ENCODE results near the gene BBLN.
"Not testable (repeated sequence)": the region's sequence is repeated elsewhere in the genome, so short reads cannot be mapped to it uniquely, and the experiment has no call there.

Gene BBLN

DNA sequence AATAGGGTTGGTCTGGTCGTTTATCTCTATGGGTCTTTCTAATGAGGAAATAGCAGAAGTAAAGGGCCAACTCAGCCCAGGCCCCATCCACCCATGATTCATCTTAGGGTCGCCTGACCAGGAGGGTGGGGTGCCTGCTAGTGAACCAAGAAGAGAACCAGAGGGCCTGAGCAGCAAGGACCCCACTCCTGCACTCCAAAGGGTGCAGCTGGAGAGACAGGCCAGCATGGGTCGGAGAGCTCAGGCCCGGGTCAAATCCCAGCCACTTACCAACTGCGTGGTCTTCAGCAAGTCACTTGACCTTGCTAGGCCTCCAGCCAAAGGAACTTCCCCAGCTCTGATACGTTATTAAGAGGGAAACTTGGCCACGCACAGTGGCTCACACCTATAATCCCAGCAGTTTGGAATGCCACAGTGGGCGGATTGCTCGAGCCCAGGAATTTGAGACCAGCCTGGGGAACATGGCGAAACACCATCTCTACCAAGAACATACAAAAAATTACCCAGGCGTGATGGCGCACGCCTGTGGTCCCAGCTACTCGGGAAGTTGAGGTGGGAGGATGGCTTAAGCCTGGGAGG lies 4.3 kb downstream of the BBLN start:
- DNase-seq = no peak

DNA sequence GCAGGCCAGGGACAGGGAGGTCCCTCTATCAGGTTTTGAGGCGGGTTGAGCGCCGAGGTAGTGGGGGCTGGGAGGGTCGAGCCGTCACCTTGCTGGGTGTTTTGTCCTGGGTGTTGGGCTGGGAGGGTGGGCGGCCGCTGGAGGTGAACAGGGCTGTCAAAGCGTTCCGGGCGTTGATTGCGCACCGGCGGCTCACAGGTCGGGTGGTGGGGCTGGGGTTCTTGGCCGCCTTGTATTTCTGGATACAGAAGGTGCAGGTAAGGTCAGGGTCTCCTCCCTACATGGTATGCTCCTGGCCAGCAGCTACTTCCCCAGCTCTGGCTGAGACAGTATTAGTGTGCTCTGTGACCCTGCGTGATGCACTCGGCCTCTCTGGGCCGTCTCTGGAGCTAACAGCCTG lies 6.1 kb downstream of the BBLN start:
- no peak for DNase-seq

DNA sequence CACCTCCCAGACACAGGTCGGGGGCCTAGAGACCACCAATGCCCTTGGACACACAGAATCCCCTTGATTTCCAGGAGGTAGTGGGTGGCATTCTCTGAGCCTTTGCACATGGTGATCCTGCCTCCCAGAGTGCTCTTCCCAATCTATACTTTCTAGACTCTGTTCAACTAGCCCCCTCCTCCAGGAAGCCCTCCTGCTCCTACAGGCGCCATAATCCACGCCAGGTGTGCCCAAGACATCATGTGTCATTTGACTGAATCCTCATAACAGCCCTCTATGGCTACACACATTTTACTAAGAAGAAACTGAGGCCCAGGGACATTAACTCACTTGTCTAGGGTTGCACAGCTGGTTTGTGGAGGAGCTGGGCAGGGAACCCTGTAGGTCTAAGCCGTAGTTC lies 7.1 kb downstream of the BBLN start:
- DNase-seq = no peak

DNA sequence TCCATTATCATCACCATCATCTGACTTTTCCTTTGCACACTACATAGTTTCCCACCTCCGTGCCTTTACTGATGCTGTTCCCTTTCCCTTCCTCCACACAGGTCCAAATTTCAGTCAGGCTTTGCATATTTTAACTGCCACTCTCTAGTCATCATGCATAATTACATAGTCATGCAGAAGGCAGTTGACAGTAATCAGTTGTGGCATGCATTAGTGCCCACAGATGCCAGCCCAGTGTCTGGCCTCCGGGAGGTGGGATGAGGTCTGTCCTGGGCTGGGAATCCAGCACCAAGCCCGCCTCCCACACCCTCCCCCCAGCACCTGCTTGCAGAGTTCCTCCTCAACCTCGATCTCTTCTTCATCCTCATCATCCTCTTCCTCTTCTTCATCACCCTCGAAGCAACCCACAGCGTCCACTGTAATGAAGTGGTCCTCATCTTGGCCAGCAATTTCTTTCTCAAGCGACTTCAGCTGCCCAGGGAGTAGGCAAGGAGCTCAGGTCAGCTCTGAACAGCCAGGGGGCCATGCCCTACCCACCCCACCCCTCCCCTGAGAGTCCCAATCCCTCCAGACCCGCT lies 8.8 kb downstream of the BBLN start:
- DNase-seq = no peak

DNA sequence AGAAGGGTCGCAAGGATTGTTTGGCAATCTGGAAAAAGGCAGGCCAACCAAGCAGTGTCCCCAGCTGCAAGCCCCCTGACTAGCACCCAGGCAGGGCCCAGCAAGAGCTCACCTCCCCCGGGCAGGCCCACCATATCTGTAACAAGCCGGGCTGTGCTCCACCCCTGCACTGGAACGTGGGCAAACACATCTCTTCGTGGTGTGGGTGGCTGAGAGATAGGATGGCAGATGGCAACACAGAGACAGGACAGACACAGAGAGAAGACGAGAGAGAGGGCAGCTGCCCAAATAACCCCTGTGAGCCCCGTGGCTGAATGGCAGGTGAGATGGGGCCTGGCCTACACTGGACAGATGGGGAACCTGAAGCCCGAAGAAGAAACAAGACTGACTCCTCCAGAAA lies 9.4 kb downstream of the BBLN start:
- no peak for DNase-seq

DNA sequence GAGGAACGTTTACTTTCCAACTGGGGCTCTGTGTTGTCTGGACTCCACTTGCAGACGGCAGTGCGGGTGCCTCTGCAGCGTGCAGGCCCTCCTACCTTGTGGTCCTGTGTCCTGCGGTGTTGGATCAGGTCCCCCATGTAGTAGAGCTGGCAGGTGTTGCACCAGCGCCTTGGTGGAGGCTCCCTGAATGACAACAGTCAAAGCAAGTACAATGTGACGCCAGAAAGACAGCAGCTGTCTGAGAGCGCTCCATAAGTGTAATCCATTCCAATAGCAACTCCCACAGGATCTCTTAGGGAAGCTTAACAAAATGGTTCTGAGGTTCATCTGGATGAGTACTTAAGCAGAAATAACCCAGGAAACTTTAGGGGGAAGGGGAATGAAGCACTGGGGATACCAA lies 9.9 kb downstream of the BBLN start:
- DNase-seq = no peak

DNA sequence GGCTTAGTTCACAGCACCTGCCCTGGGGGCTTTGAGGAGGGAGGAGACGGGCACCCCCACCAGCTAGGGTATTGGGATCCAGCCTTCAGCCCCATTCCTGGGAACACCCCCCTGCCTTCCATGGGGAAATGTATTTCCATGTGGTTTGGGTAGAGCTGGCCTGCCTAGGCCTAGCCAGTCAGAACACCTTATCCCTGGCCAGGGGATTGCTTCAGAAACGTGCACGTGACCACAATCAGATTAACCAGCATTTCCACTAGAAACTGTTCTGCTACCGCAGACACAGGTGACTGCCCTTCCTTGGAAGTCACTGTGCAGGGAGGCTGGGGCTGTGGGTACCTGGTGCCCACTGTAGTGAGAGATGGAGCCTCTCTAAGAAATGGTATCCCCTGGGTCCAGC lies 14.0 kb downstream of the BBLN start:
- no peak for DNase-seq

DNA sequence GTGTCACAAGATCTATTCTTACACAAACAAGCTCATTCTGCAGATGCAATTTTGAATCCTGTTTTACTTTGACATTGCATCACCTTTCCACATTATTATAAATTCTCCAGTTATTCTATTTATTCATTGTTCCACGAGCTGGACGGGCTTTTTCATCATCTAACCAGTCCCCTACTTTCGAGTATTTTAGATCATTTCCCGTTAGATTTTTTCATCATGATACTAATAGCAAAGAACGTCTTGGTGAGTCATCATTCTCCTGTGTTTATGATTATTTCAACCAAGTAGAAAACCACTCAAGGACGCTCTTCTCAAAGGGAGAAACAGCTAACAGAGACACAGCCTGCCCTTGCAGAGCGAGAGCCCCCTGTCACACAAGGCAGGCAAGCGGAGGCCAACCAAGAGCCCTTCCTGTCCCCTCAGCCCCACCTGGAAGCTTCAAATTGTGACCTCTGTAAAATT lies 15.1 kb downstream of the BBLN start:
- DNase-seq = no peak

DNA sequence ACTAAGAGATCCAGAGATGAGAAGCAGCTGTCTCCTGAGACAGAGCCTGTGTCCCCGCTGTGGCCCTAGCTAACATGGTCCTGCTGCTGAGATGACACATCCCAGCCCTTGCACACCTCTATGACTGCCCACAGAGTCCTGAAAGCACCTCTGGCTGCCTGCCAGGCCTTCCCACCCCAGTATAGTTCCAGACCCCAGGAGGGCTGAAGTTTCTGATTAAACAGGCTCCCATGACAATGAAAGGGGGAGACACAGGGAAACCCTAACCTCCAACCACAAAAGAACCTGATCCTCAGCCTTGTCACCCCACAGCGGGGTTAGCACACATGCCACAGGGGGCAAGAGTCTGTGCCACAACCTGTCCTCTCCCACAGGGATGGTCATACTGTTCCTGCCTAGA lies 15.7 kb downstream of the BBLN start:
- no peak for DNase-seq

DNA sequence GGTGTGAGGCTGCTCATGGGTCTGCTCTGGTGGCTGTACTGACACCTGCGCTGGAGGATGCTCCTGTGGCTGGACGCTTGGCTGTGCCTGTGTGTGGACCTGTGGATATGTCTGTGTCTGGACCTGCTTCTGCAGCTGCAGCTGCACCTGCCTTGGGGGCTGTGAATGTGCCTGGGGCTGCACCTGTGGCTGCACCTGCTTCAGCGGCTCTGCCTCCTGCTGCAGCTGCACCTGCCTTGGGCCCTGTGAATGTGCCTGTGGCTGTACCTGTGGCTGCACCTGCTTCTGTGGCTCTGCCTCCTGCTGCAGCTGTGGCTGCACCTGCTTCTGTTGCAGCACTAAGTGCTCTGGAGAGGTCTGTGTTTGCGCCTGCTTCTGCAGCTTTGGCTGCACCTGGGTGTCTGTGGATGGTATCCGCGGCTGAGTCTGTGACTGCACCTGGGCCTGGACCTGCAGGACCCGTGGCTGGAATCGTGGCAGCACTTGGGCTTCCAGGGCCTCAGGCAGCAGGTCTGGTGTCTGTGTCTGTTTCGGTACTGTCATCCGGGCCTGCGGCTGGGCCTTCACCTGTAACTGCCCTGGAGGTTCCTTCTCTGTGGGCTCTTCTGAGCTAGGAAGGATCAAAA lies 18.9 kb downstream of the BBLN start:
- no peak for DNase-seq

DNA sequence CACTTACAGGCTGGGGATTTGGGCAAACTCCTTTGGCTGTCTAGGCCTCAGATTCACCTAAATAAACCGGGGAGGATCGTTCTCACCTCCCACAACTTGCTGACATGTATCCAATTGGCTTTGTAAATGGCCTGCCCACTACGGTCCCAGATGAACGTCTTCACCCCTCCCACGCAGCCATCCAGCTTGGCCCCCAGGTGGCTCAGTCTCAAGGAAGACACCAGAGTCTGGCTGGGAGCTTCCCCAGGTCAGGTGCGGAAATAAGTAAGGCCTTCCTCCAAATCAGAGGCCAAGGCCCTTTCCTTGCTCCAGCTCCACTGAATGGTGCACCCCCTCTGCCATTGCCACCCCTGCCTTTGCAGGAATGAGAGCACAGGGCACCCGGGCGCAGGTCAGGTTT lies 19.9 kb downstream of the BBLN start:
- DNase-seq = no peak

DNA sequence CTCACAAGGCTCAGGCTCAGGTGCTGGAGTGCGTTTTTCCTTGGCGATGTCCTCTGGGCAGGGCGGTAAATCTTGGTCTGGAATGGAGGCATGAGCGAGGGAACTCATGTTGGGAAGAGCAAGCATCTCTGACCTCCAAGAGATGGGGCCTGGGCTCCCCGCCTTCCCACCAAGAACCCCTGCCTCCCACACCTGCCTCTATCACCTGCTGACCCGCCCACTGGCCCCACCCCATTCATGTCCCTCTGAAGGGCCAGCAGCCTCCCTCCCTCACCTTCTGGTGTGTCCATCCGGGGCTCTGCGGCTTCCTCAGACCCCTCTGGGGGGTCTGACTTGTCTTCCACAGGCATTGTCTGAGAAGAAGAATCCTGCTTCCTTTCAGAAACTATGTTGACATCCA lies 20.4 kb downstream of the BBLN start:
- DNase-seq = no peak

DNA sequence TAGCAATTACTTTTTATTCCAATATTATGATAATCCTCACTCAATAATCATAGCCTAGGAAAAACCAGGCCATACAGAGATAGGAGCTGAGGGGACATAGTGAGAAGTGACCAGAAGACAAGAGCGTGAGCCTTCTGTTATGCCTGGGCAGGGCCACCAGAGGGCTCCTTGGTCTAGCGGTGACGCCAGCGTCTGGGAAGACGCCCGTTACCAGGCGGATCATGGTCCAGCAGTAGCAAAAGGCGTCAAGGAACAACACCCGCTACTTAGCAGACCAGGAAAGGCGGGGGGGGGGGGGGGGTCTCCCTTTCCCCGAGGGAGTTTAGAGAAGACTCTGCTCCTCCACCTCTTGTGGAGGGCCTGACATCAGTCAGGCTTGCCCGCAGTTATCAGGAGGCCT lies 21.4 kb downstream of the BBLN start:
- not testable (repeated sequence) for DNase-seq

DNA sequence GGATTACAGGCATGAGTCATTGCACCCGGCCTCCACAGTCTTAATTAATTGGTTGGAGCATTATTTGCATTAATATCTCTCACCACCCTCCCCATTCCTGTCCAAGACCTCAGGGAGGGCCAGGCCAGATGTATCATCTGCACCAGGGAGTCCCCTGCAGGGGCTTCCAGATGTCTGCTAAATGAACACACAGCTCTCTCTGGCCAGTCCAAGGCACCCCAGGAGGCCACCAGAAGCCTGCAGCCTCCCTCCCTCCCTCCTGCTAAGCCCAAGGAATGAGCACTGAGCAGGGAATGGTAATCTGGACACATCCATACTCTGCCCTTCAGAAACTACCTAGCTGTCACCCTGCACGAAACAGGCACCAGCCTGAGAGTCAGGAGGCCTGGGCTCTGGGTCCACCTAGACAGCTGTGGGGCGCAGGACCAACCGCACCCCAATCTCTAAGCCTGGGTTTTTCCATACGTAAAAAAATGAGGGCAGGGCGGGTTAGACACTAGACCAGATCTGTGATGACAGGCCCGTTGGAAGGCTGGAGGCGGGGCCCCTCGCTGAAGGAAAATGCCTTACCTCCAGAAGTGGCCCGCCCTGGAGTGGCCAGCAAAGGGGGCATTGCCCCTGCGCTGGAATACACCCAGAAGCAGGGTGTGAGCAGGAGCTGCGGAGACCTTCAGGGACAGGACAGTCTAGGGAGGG lies 23.0 kb downstream of the BBLN start:
- no peak for DNase-seq

DNA sequence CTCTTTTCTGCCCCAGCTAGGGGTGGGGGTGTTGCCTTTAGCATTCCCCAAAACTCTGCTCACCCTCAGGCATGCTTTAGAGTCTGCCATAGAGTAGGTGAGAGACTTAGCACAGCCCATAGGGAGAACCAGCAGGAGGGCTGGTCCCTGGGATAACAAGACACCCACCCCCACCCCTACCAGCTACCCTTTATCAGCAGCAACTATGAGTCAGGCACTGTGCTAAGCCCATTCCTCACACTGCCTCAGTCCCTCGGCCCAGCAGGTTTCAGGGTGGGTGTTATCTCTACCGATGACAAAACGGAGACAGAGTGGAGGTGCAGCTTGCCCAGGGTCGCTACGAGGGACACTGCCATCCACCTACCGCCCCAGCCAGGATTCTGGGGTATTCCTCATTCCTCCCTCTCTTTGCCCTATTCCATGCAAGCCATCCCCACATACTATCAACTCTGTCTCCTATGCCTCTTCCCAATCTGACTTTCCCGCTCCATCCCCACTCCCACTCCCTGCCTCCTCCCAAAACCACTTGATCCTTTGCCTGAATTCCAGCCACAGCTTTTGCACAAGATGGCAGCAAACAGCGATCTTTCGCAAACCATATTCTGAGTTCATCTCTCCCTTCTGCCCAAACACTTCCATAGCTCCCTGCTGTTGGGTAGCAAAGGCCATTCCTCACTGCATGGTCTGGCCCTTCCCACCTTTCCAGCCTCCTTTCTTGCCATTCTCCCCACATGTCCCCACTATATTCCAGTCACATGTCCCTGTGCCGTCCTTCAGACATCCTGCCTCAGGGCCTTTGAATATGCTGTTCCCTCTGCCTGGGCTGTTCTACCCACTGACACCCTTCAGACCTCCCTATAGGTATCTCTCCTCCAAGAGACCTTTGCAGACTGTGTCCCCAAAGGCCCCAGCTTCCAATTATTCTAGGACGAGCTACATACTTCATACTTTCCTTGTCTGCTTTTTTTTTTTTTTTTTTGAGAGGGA lies 26.2 kb downstream of the BBLN start:
- DNase-seq = no peak

DNA sequence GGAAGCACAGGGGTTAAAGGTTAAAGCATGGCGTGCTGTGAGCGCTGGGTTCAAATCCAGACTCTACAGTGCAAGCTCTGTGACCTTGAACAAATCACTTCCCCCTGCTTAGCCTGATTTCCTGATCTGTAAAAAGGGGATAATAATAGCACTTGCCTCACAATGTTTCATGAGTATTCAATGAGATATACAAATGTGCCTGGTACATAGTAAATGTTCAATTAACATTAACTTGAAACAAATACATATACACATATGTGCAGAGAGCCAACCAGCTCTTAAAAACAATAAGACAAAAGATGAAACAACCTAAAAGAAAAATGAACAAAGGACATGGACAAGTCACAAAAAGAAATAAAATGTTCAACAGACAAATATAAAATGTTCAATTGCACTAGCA lies 27.3 kb downstream of the BBLN start:
- no peak for DNase-seq

DNA sequence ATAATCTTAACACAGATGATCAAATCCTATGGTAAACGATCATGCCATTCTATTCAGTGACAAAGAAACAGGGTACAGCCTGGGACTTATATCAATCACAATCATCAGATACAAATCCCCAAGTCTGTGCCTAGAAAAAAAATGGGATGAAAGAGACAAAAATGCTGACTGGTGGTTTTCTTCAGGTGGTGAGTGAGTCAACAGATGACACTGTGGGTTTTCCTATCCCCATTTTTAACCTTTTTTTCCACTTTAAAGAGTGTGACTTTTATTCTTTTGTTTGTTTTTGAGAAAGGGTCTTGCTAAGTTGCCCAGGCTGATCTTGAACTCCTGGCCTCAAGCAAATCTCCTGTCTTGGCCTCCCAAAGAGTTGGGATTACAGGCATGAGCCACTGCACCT lies 28.1 kb downstream of the BBLN start:
- no peak for DNase-seq

DNA sequence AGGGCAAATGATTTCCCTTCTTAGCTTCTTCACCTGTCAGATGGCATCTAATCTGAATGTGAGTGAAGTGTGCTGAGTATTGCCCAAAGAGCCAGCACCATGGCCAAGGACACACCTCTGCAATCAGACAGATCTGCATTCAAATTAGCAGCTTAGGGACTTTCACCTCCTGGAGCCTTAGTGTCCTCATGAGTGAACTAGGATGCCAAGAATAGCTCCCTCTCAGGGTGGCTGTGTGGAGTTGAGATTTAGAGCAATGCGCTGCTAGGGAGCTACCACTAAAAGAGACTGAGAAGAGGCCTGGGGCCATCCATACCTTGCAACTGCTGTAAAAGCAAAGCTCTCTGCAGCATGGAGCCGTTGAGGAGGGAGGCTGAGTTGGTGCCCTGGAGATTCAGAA lies 29.9 kb downstream of the BBLN start:
- DNase-seq = no peak

DNA sequence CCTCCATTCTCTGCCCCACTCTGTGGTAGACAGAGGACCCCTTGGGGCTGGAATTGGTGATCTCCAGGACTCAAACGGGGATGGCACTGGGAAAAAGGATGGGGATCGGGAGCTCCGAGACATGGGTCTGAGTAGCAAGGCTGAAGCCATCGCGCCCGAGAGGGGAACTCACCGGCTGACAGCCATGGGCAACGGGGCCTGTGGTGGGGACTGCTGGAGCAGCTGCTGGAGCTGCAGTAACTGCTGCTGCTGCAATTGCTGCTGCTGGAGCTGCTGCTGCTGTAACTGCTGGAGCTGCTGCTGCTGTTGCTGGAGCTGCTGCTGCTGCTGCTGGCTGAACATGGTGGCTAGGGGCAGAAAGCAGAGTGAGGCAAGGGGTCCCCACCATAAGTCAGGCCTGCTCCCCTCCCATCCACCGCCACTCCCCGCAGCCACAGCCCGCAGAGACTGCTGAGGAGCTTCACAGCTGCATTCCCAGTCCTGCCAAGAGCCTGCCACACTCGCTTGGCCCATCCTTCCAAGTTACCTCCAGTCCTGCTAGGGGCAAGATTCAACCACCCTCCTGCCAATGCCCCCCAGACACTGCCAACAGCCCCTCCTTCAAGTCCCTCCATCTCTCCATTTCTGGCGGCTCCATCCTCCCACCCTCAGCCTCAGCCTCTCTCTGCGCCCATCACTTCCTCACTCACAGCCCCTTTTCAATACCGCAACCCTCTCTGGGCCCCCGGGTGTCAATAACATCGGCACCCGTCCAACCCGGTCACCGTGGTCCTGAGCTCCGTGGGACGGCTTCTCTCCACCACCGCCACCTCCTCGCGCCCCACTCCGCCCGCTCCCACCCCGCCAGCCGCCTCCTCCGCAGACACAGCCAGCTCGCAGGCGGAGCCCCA lies 30.7 kb downstream of the BBLN start:
- no peak for DNase-seq

DNA sequence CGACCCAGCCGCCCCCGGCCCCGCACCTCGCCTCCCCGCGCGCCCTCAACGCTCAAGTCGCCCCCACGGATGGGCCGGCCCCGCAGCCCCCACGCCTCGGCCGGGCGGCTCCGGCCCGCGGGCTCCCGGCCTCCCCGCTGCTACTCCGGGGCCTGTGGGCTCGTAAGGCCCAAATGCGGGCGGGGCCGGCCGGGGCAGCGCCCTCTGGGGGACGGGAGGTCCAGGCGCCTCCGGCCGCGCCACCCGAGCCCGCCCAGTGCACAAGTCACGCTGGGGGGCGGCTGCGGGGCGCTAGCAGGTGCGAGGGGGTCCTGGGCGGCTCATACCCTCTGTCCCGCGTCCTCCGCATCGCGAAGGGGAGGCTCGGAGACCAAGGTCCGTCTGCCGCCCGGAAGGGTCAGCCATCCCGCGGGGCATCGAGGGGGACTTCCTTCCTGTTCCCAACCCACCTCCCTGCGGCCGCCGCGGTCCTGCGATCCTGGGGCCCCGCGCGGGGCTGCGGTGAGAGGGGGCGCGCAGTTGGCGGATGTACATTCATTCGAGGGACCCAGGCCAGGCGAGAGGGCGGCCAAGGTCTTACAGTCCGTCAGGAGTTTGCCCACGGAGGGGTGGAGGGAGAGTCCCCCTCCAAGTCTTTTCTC lies 31.5 kb downstream of the BBLN start, which contains the start of gene CIZ1:
Gene CIZ1 (minus strand): TSS at position 167 of the 641 bp plus-strand sequence. CDS start 715 bp downstream, outside the sequence.
- peak; percentile 94 for DNase-seq
